H1 (cell line): Measurements from ENCODE around the gene NAPA. TPM values are rescaled to one million over a fixed set of nuclear protein-coding genes. Genes with fewer than 3 reads are reported as not detected.

ENCODE experiments used
- CTCF ChIA-PET: fragments of 300-600 bp; sonication (Branson Sonifier 250); formaldehyde crosslinking; loops from one replicate; lab custom pipeline; 2021; ENCODE audit not compliant: partially characterized antibody; lab: Charles Lee
- POLR2A ChIA-PET: fragments of 300-600 bp; sonication (Branson Sonifier 250); formaldehyde crosslinking; loops from one replicate; lab custom pipeline; 2021; ENCODE audit warnings: inconsistent platforms; ENCODE audit not compliant: partially characterized antibody; lab: Charles Lee
- DNase-seq, 2 experiments: peaks; one replicate each; pipeline versions ENCODE4 v3.0.0 to v3.0.0-alpha.2; 2010 to 2022; ENCODE audit warnings: low spot score in 2 of 2, low read depth in 1 of 2, mixed read lengths in 1 of 2
- FAIRE-seq: peaks from 2 replicates; lab custom pipeline; 2011; peaks lifted over from hg19 to GRCh38; lab: Jason Lieb, UNC
- H2AFZ ChIP-seq: 2 replicates; pipeline ENCODE4 v1.8.1; 2012; ENCODE audit warnings: low read length, inconsistent platforms
- H2AK5ac ChIP-seq: 2 replicates; pipeline ENCODE4 v1.6.1; 2013; ENCODE audit warnings: low read depth, low read length
- H2BK120ac ChIP-seq: replicated peaks from 2 replicates; pipeline ENCODE3; 2013; ENCODE audit warnings: low read depth, low read length, inconsistent platforms
- H2BK12ac ChIP-seq: 2 replicates; pipeline ENCODE4 v1.6.1; 2013; ENCODE audit warnings: low read depth, low read length
- H2BK15ac ChIP-seq: 2 replicates; pipeline ENCODE4 v1.6.1; 2013; ENCODE audit warnings: low read length
- H2BK20ac ChIP-seq: 2 replicates; pipeline ENCODE4 v1.6.1; 2013; ENCODE audit warnings: low read length
- H2BK5ac ChIP-seq: 2 replicates; pipeline ENCODE4 v1.6.1; 2013; ENCODE audit warnings: low read depth, low read length
- H3K14ac ChIP-seq: 2 replicates; pipeline ENCODE4 v1.6.1; 2013; ENCODE audit warnings: inconsistent platforms; ENCODE audit not compliant: insufficient read length
- H3K18ac ChIP-seq: 2 replicates; pipeline ENCODE4 v1.6.1; 2013; ENCODE audit warnings: low read length; ENCODE audit errors: extremely low read depth
- H3K23ac ChIP-seq: 2 replicates; pipeline ENCODE4 v1.6.1; 2013; ENCODE audit warnings: inconsistent platforms; ENCODE audit not compliant: insufficient read length
- H3K23me2 ChIP-seq: 2 replicates; pipeline ENCODE4 v1.6.1; 2013; ENCODE audit warnings: low read depth, low read length
- H3K27ac ChIP-seq: 2 replicates; pipeline ENCODE4 v1.6.1; 2011; ENCODE audit warnings: low read depth, low read length, inconsistent platforms
- H3K27me3 ChIP-seq, 4 experiments: replicated peaks in 1 of 4; 1 replicate in 1 of 4; 2 replicates in 3 of 4; pipeline versions ENCODE4 v1.6.1 to v1.8.1; 2011 to 2013; ENCODE audit warnings: low read length in 3 of 4, mild to moderate bottlenecking in 3 of 4, inconsistent platforms in 2 of 4, mixed read lengths in 2 of 4, moderate library complexity in 1 of 4; ENCODE audit not compliant: control insufficient read depth in 3 of 4, insufficient read depth in 3 of 4; ENCODE audit errors: extremely low read depth in 1 of 4
- H3K36me3 ChIP-seq, 4 experiments: 2 replicates each; pipeline versions ENCODE4 v1.6.1 to v1.8.1; 2011 to 2013; ENCODE audit warnings: mild to moderate bottlenecking in 4 of 4, low read length in 3 of 4, moderate library complexity in 2 of 4, control low read depth in 1 of 4, inconsistent platforms in 1 of 4; ENCODE audit not compliant: insufficient read depth in 4 of 4, control insufficient read depth in 2 of 4
- H3K4ac ChIP-seq: replicated peaks from 2 replicates; pipeline ENCODE3; 2013; ENCODE audit warnings: low read length, low read depth, mixed read lengths, inconsistent platforms; ENCODE audit not compliant: insufficient read length
- H3K4me1 ChIP-seq, 4 experiments: replicated peaks in 1 of 4; 1 replicate in 1 of 4; 2 replicates in 3 of 4; pipeline versions ENCODE4 v1.6.1 to v1.8.1; 2011 to 2013; ENCODE audit warnings: low read length in 3 of 4, inconsistent platforms in 2 of 4, mixed read lengths in 1 of 4; ENCODE audit not compliant: insufficient read depth in 4 of 4, control insufficient read depth in 3 of 4
- H3K4me2 ChIP-seq, 2 experiments: 2 replicates each; pipeline versions ENCODE4 v1.6.1 to v1.8.1; 2011 to 2013; ENCODE audit warnings: low read depth in 2 of 2, low read length in 2 of 2, control low read depth in 1 of 2, inconsistent platforms in 1 of 2, mild to moderate bottlenecking in 1 of 2; ENCODE audit not compliant: insufficient read depth in 1 of 2
- H3K4me3 ChIP-seq, 4 experiments: fragments of 200-600, 300-600 bp in 1 of 4; sonication (generic), shearing (Covaris generic), sonication (Bioruptor Twin) in 1 of 4; 2 replicates each; pipeline versions ENCODE4 v1.5.1 to v1.8.1; 2011 to 2016; ENCODE audit warnings: low read length in 4 of 4, low read depth in 3 of 4, control low read depth in 2 of 4, inconsistent platforms in 2 of 4, mild to moderate bottlenecking in 2 of 4, mixed read lengths in 1 of 4, moderate library complexity in 1 of 4; ENCODE audit not compliant: insufficient read depth in 2 of 4; ENCODE audit errors: extremely low read depth in 1 of 4
- H3K56ac ChIP-seq: replicated peaks from 2 replicates; pipeline ENCODE3; 2013; ENCODE audit warnings: low read depth, mild to moderate bottlenecking, mixed read lengths, low read length, inconsistent platforms; ENCODE audit not compliant: insufficient read length
- H3K79me1 ChIP-seq: 2 replicates; pipeline ENCODE4 v1.6.1; 2013; ENCODE audit warnings: low read depth, low read length, control low read depth
- H3K79me2 ChIP-seq, 2 experiments: 2 replicates each; pipeline versions ENCODE4 v1.6.1 to v1.8.1; 2012 to 2013; ENCODE audit warnings: low read length in 2 of 2, mild to moderate bottlenecking in 2 of 2, inconsistent platforms in 1 of 2; ENCODE audit not compliant: insufficient read depth in 2 of 2, control insufficient read depth in 1 of 2
- H3K9ac ChIP-seq, 4 experiments: replicated peaks in 1 of 4; 1 replicate in 1 of 4; 2 replicates in 3 of 4; pipeline versions ENCODE4 v1.6.1 to v1.8.1; 2011 to 2013; ENCODE audit warnings: low read depth in 3 of 4, low read length in 3 of 4, control low read depth in 2 of 4, mild to moderate bottlenecking in 2 of 4, moderate library complexity in 2 of 4, inconsistent platforms in 1 of 4; ENCODE audit errors: extremely low read depth in 1 of 4
- H3K9me3 ChIP-seq, 2 experiments: 2 replicates each; pipeline versions ENCODE4 v1.6.1 to v1.8.1; 2012 to 2013; ENCODE audit warnings: mild to moderate bottlenecking in 2 of 2, moderate library complexity in 2 of 2, control low read depth in 1 of 2, inconsistent platforms in 1 of 2, low read depth in 1 of 2, low read length in 1 of 2, mixed read lengths in 1 of 2; ENCODE audit not compliant: insufficient read depth in 2 of 2
- H4K20me1 ChIP-seq, 2 experiments: replicated peaks in 1 of 2; 2 replicates each; pipeline versions ENCODE3 to v1.8.1; 2011 to 2013; ENCODE audit warnings: inconsistent platforms in 2 of 2, low read length in 2 of 2, mild to moderate bottlenecking in 1 of 2; ENCODE audit not compliant: insufficient read depth in 2 of 2, control insufficient read depth in 1 of 2
- H4K5ac ChIP-seq: 2 replicates; pipeline ENCODE4 v1.6.1; 2013; ENCODE audit warnings: low read length, low read depth, mixed read lengths, inconsistent platforms; ENCODE audit not compliant: insufficient read length
- H4K8ac ChIP-seq: 2 replicates; pipeline ENCODE4 v1.8.0; 2013; ENCODE audit warnings: mild to moderate bottlenecking, moderate library complexity, low read length, inconsistent platforms; ENCODE audit not compliant: insufficient read depth; ENCODE audit errors: extremely low read depth
- H4K91ac ChIP-seq: replicated peaks from 2 replicates; pipeline ENCODE3; 2013; ENCODE audit warnings: low read length, mixed read lengths, inconsistent platforms; ENCODE audit not compliant: insufficient read length
- CHD1 ChIP-seq: IDR thresholded peaks from 2 replicates; pipeline ENCODE4 v1.6.1; 2012; ENCODE audit warnings: low read depth, low read length, improper control_type of control experiment
- CREB1 ChIP-seq: IDR thresholded peaks from 2 replicates; pipeline ENCODE4 v1.6.1; 2012; ENCODE audit warnings: inconsistent platforms
- JUND ChIP-seq: IDR thresholded peaks from 2 replicates; pipeline ENCODE4 v1.6.1; 2011; ENCODE audit warnings: mild to moderate bottlenecking, improper control_type of control experiment, low read length
- NANOG ChIP-seq: IDR thresholded peaks from 2 replicates; pipeline ENCODE4 v1.6.1; 2011; ENCODE audit warnings: low read length, low read depth, mild to moderate bottlenecking, inconsistent platforms; ENCODE audit not compliant: insufficient read depth, poor library complexity, severe bottlenecking
- RBBP5 ChIP-seq: IDR thresholded peaks from 2 replicates; pipeline ENCODE4 v1.7.1; 2012; ENCODE audit warnings: low read depth, mild to moderate bottlenecking, inconsistent platforms, low read length, moderate library complexity, borderline replicate concordance
- TEAD4 ChIP-seq: IDR thresholded peaks from 2 replicates; pipeline ENCODE4 v1.6.1; 2012; ENCODE audit warnings: low read depth, low read length, inconsistent platforms, mixed read lengths
- USF2 ChIP-seq: IDR thresholded peaks from 2 replicates; pipeline ENCODE4 v1.6.1; 2011; ENCODE audit warnings: low read length, improper control_type of control experiment
- WGBS, 2 experiments: shearing (Covaris generic) in 1 of 2; methylation state at CpG; one replicate each; pipeline versions ENCODE4 v1.1.6 to v1.1.7; 2013 to 2015; ENCODE audit warnings: low lambda C conversion rate in 2 of 2, mixed read lengths in 2 of 2, inconsistent platforms in 1 of 2, low coverage in 1 of 2, missing lambda C conversion rate in 1 of 2; ENCODE audit not compliant: insufficient replicate concordance in 2 of 2, insufficient coverage in 1 of 2, insufficient read length in 1 of 2; ENCODE audit errors: extremely low coverage in 1 of 2, missing lambda C conversion rate in 1 of 2; 5-methylcytosine and 5-hydroxymethylcytosine counted together
- polyA plus RNA-seq, 7 experiments: library from polyadenylated mRNA; depleted of rRNA in 3 of 7; stranded (reverse) in 5 of 7; unstranded in 2 of 7; fragments of >200 nt in 5 of 7; fragments of 200-250 nt in 2 of 7; gene quantifications; 1 replicate in 5 of 7; 2 replicates in 1 of 7; 4 replicates in 1 of 7; pipeline versions ENCODE4 v1.2.1 to v1.2.3, GENCODE V29; 2011 to 2013; ENCODE audit warnings: missing spikeins in 2 of 7, mixed read lengths in 2 of 7
- total RNA-seq: library from RNA; stranded (reverse); fragmentation: NEBNext Ultra II Directional; extraction: Animal tissue kit (Norgen Biotek cat#: 25700); gene quantifications from 2 replicates; pipeline ENCODE4 v1.2.1, GENCODE V29; 2021
- TF ChIP-seq, protein P1 (sequence below), 3 experiments: IDR thresholded peaks; 1 replicate in 2 of 3; 2 replicates in 1 of 3; pipeline versions ENCODE4 v1.5.1 to v1.6.1; 2011; ENCODE audit warnings: low read length in 3 of 3, mild to moderate bottlenecking in 3 of 3, inconsistent platforms in 2 of 3, low read depth in 1 of 3, moderate library complexity in 1 of 3; ENCODE audit not compliant: insufficient read depth in 1 of 3; ENCODE audit errors: control extremely low read depth in 1 of 3

NAPA gene
- total and polyA plus RNA-seq, 2 of the 8 experiments (the other 6 are each of a cell fraction or from before 2014, with no cell fraction given): 58.5 to 78.2 TPM

DNA sequence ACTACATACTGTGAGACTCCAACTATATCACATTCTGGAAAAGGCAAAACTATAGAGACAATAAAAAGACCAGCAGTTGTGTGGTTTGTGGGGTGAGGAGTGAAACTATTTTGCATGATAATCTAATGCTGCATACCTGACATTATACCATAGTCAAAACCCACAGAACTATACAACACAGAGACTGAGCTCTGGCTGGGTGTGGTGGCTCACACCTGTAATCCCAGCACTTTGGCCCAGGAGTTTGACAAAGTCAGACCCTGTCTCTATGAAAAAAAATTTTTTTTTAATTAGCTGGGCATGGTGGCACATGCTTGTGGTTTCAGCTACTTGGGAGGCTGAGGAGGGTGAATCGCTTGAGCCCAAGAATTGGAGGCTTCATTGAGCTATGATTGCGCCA lies 46.1 kb upstream of the NAPA start:
- 83% methylated on average over 2 of the region's 2 CpGs; no CpG with 5 or more reads in 1 of the 2 experiments for WGBS, 2 experiments
- H2BK20ac ChIP-seq: no peak overlapping the region
- CTCF ChIA-PET: interaction anchor here (0.6 to 1.5 kb wide), 10 partner anchors 10 to 146 kb away, joined by 3 to 6 read pairs (median 3); no protein-coding TSS in a partner anchor

More for the DNA sequence above, 46.1 kb upstream of the NAPA start:
- no peaks in the 10 kb centered on the region; the same call in 1 of the 2 replicates for H3K23me2 ChIP-seq
- DNase-seq (no peak), FAIRE-seq (no peak)
- H3K36me3 ChIP-seq: no peaks in the 10 kb centered on the region
- H3K4me1 ChIP-seq: peaks cover 0 to 5% (median 0%) of the 10 kb centered on the region in 4 experiments; a peak in 2 of 7 replicates
- no peak overlapping the region for H4K8ac ChIP-seq
- H3K18ac ChIP-seq: no peak overlapping the region
- no peak overlapping the region for H2AFZ ChIP-seq
- no peak overlapping the region for H3K4me3 ChIP-seq
- no peak overlapping the region for H3K9ac ChIP-seq
- no peak overlapping the region for H3K14ac ChIP-seq
- no peaks in the 10 kb centered on the region for H4K20me1 ChIP-seq
- no peak overlapping the region for H4K5ac ChIP-seq
- no peaks in the 10 kb centered on the region for H3K27me3 ChIP-seq
- peak overlapping the region in 1 of 2 experiments; percentile 14; a peak in 1 of 4 replicates for H3K4me2 ChIP-seq
- H2BK120ac ChIP-seq: no peak overlapping the region
- no peak overlapping the region for H2BK5ac ChIP-seq
- no peaks in the 10 kb centered on the region for H3K9me3 ChIP-seq
- H2AK5ac ChIP-seq: no peak overlapping the region
- no peak overlapping the region for H3K4ac ChIP-seq
- H2BK15ac ChIP-seq: no peak overlapping the region
- H3K23ac ChIP-seq: no peak overlapping the region
- no peak overlapping the region for H4K91ac ChIP-seq
- no peaks in the 10 kb centered on the region for H3K79me2 ChIP-seq
- no peak overlapping the region for H3K27ac ChIP-seq
- no peak overlapping the region for H3K56ac ChIP-seq
- no peak overlapping the region for H2BK12ac ChIP-seq
- no peaks in the 10 kb centered on the region for H3K79me1 ChIP-seq
- POLR2A ChIA-PET: interaction anchor here (0.6 to 1.6 kb wide), 5 partner anchors 11 to 121 kb away, joined by 3 to 4 read pairs (median 3); no protein-coding TSS in a partner anchor
- no peak for TF ChIP-seq JUND
- no peak for TF ChIP-seq NANOG
- no peak for TF ChIP-seq CHD1
- TF ChIP-seq RBBP5: no peak
- TF ChIP-seq, protein P1, sequence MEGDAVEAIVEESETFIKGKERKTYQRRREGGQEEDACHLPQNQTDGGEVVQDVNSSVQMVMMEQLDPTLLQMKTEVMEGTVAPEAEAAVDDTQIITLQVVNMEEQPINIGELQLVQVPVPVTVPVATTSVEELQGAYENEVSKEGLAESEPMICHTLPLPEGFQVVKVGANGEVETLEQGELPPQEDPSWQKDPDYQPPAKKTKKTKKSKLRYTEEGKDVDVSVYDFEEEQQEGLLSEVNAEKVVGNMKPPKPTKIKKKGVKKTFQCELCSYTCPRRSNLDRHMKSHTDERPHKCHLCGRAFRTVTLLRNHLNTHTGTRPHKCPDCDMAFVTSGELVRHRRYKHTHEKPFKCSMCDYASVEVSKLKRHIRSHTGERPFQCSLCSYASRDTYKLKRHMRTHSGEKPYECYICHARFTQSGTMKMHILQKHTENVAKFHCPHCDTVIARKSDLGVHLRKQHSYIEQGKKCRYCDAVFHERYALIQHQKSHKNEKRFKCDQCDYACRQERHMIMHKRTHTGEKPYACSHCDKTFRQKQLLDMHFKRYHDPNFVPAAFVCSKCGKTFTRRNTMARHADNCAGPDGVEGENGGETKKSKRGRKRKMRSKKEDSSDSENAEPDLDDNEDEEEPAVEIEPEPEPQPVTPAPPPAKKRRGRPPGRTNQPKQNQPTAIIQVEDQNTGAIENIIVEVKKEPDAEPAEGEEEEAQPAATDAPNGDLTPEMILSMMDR (IDR thresholded peaks at IDR 0.05; ENCODE audit: control extremely low read depth in 1 of 3, insufficient read depth in 1 of 3, low read depth in 1 of 3, low read length in 3 of 3): no peak
- no peak for TF ChIP-seq USF2
- TF ChIP-seq TEAD4: no peak
- TF ChIP-seq CREB1: no peak
- TF ChIP-seq, all 59 proteins: peak for 0
